IMR-90 (cell line): ENCODE results near the gene JPH4. TPM values are rescaled to one million over a fixed set of nuclear protein-coding genes. Genes with fewer than 3 reads are reported as not detected.

Experiments used
- ATAC-seq: fragments of 200-7000 bp; cut with Tn5 transposase; 2 replicates; pipeline ENCODE4 v1.9.1; 2020; ENCODE audit warnings: low read depth, mild to moderate bottlenecking, moderate library complexity
- BruUV-seq: library from RNA; stranded (reverse); fragments of 400-500 nt; replicated peaks from 2 replicates; lab custom pipeline; 2021; lab: Mats Ljungman, UMichigan
- CTCF ChIA-PET: fragments of 300-600 bp; formaldehyde crosslinking; extraction: SDS; loops from one replicate; lab custom pipeline; 2021; ENCODE audit warnings: antibody characterized with exemption; lab: Yijun Ruan, JAX
- POLR2A ChIA-PET: fragments of 300-600 bp; sonication (Branson Sonifier 250); formaldehyde crosslinking; loops from one replicate; lab custom pipeline; 2022; ENCODE audit warnings: antibody characterized with exemption; ENCODE audit not compliant: unreplicated experiment; lab: Charles Lee
- DNase-seq: peaks from one replicate; pipeline ENCODE4 v3.0.0; 2013
- H2AFZ ChIP-seq: replicated peaks from 2 replicates; pipeline ENCODE3; 2013; ENCODE audit warnings: low read length, mild to moderate bottlenecking; ENCODE audit not compliant: poor library complexity
- H2AK5ac ChIP-seq: 2 replicates; pipeline ENCODE4 v1.6.1; 2013; ENCODE audit warnings: low read depth, low read length, inconsistent platforms
- H2AK9ac ChIP-seq: replicated peaks from 2 replicates; pipeline ENCODE3; 2013; ENCODE audit warnings: mild to moderate bottlenecking, low read depth, low read length, moderate library complexity; ENCODE audit not compliant: poor library complexity
- H2BK120ac ChIP-seq: 2 replicates; pipeline ENCODE4 v1.6.1; 2013; ENCODE audit warnings: low read depth, low read length, inconsistent platforms
- H2BK15ac ChIP-seq: 3 replicates; pipeline ENCODE4 v1.6.1; 2013; ENCODE audit warnings: low read depth, low read length, inconsistent platforms
- H2BK20ac ChIP-seq: 2 replicates; pipeline ENCODE4 v1.6.1; 2013; ENCODE audit warnings: low read depth, mild to moderate bottlenecking, inconsistent platforms, low read length, moderate library complexity
- H2BK5ac ChIP-seq: 2 replicates; pipeline ENCODE4 v1.6.1; 2013; ENCODE audit warnings: mild to moderate bottlenecking, low read depth, low read length, inconsistent platforms; ENCODE audit not compliant: poor library complexity, severe bottlenecking
- H3K14ac ChIP-seq: replicated peaks from 2 replicates; pipeline ENCODE4 v1.6.1; 2013; ENCODE audit warnings: low read depth, low read length, inconsistent platforms
- H3K18ac ChIP-seq: 2 replicates; pipeline ENCODE4 v1.6.1; 2013; ENCODE audit warnings: low read depth, low read length, control low read depth
- H3K23ac ChIP-seq: 2 replicates; pipeline ENCODE4 v1.6.1; 2013; ENCODE audit warnings: low read depth, low read length, inconsistent platforms
- H3K27ac ChIP-seq: 2 replicates; pipeline ENCODE4 v1.5.1; 2013; ENCODE audit warnings: mild to moderate bottlenecking, control low read depth, low read length; ENCODE audit not compliant: insufficient read depth
- H3K27me3 ChIP-seq: 2 replicates; pipeline ENCODE4 v1.6.1; 2013; ENCODE audit warnings: low read length; ENCODE audit not compliant: control insufficient read depth, insufficient read depth
- H3K36me3 ChIP-seq: 2 replicates; pipeline ENCODE4 v1.6.1; 2013; ENCODE audit warnings: low read length, mixed read lengths; ENCODE audit not compliant: control insufficient read depth, insufficient read depth
- H3K4ac ChIP-seq: 2 replicates; pipeline ENCODE4 v1.6.1; 2013; ENCODE audit warnings: low read depth, low read length, inconsistent platforms
- H3K4me1 ChIP-seq: 2 replicates; pipeline ENCODE4 v1.6.1; 2013; ENCODE audit warnings: low read length, mixed read lengths; ENCODE audit not compliant: control insufficient read depth, insufficient read depth
- H3K4me2 ChIP-seq: 2 replicates; pipeline ENCODE4 v1.6.1; 2013; ENCODE audit warnings: low read depth, mild to moderate bottlenecking, control low read depth, low read length, moderate library complexity
- H3K4me3 ChIP-seq: 2 replicates; pipeline ENCODE4 v1.5.1; 2013; ENCODE audit warnings: low read depth, mild to moderate bottlenecking, control low read depth, low read length, moderate library complexity; ENCODE audit not compliant: insufficient read depth
- H3K56ac ChIP-seq: 2 replicates; pipeline ENCODE4 v1.6.1; 2013; ENCODE audit warnings: low read length, inconsistent platforms; ENCODE audit not compliant: insufficient read depth; ENCODE audit errors: extremely low read depth
- H3K79me1 ChIP-seq, 2 experiments: 2 replicates each; pipeline ENCODE4 v1.6.1; 2013; ENCODE audit warnings: low read length in 2 of 2, inconsistent platforms in 1 of 2, low read depth in 1 of 2
- H3K9ac ChIP-seq: 2 replicates; pipeline ENCODE4 v1.6.1; 2013; ENCODE audit warnings: low read depth, low read length, control low read depth
- H3K9me1 ChIP-seq: 2 replicates; pipeline ENCODE4 v1.6.1; 2013; ENCODE audit warnings: low read length, inconsistent platforms; ENCODE audit not compliant: insufficient read depth
- H3K9me3 ChIP-seq: 2 replicates; pipeline ENCODE4 v1.6.1; 2013; ENCODE audit warnings: low read length; ENCODE audit not compliant: control insufficient read depth, insufficient read depth
- H4K20me1 ChIP-seq: 2 replicates; pipeline ENCODE4 v1.6.1; 2013; ENCODE audit warnings: low read length, inconsistent platforms; ENCODE audit not compliant: insufficient read depth
- H4K5ac ChIP-seq: 2 replicates; pipeline ENCODE4 v1.6.1; 2013; ENCODE audit warnings: mild to moderate bottlenecking, low read depth, low read length, control low read depth
- H4K8ac ChIP-seq, 2 experiments: 2 replicates each; pipeline ENCODE4 v1.6.1; 2013; ENCODE audit warnings: low read depth in 2 of 2, low read length in 2 of 2, control low read depth in 1 of 2, inconsistent platforms in 1 of 2
- H4K91ac ChIP-seq: 2 replicates; pipeline ENCODE4 v1.6.1; 2013; ENCODE audit warnings: low read depth, low read length, inconsistent platforms; ENCODE audit not compliant: insufficient read depth
- CTCF ChIP-seq: conservative IDR thresholded peaks from 2 replicates; pipeline ENCODE4 v1.5.1; 2012; ENCODE audit warnings: mild to moderate bottlenecking, low read depth, low read length, improper control_type of control experiment
- RAD21 ChIP-seq: IDR thresholded peaks from 2 replicates; pipeline ENCODE4 v1.6.1; 2012; ENCODE audit warnings: low read length, improper control_type of control experiment
- WGBS, 2 experiments: methylation state at CpG; one replicate each; pipeline versions ENCODE4 v1.1.5 to v1.1.7; 2013; ENCODE audit warnings: missing lambda C conversion rate in 2 of 2; ENCODE audit not compliant: insufficient read length in 1 of 2; ENCODE audit errors: extremely low coverage in 2 of 2; 5-methylcytosine and 5-hydroxymethylcytosine counted together
- dilution Hi-C: fragments of 300-500 bp; cut with HindIII; formaldehyde crosslinking; loops from one replicate; pipeline ENCODE4 v1.14.3; 2018; ENCODE audit warnings: low sequenced_read_pairs; ENCODE audit not compliant: unreplicated experiment
- in situ Hi-C: fragments of 300-500 bp; cut with MboI; formaldehyde crosslinking; loops from 3 replicates; pipeline ENCODE4 v1.14.3; 2019; ENCODE audit warnings: low sequenced_read_pairs, inconsistent platforms, mixed read lengths
- intact Hi-C: fragments of 100-400 bp; cut with micrococcal nuclease; formaldehyde crosslinking; loops from 2 replicates; pipeline ENCODE4 v1.10.0; 2022
- polyA plus RNA-seq, 3 experiments: library from polyadenylated mRNA; depleted of rRNA; stranded (reverse); fragments of >200 nt; gene quantifications; 2 replicates each; pipeline ENCODE4 v1.2.3, GENCODE V29; 2012; ENCODE audit warnings: low replicate concordance in 1 of 3
- total RNA-seq: library from RNA; depleted of rRNA; stranded (reverse); fragments of >200 nt; gene quantifications from 2 replicates; pipeline ENCODE4 v1.2.3, GENCODE V29; 2012

The JPH4 gene
- total and polyA plus RNA-seq, 2 of the 4 experiments (the other 2 are of a cell fraction), result not detected

- H3K18ac ChIP-seq, result no peak overlapping the region
- WGBS, 2 experiments, result 20% methylated on average over 1 of the region's 1 CpG; no CpG with 5 or more reads in 1 of the 2 experiments
- H3K36me3 ChIP-seq, result no peaks in the 10 kb centered on the region
- H2AK9ac ChIP-seq, result no peak overlapping the region
- H3K4me2 ChIP-seq, result no peak overlapping the region
- H4K20me1 ChIP-seq, result no peaks in the 10 kb centered on the region
- no peak overlapping the region for H4K91ac ChIP-seq
- no peaks in the 10 kb centered on the region for H3K9me3 ChIP-seq
- ATAC-seq (no peak), DNase-seq (no peak)
- H3K4ac ChIP-seq, result no peak overlapping the region
- no peaks in the 10 kb centered on the region for H3K27me3 ChIP-seq
- no peak overlapping the region for H4K5ac ChIP-seq
- H2BK120ac ChIP-seq, result no peak overlapping the region
- no peak overlapping the region for H2BK20ac ChIP-seq
- TF ChIP-seq CTCF, result 0 out of 2 replicates have a peak, but pooled peaks have one; percentile 13
- no peak for TF ChIP-seq RAD21
- dilution Hi-C loops (no loop called here), in situ Hi-C loops (no loop called here), intact Hi-C loops (no loop called here)
- no TSS peak for BruUV-seq
- H3K4me3 ChIP-seq, result no peak overlapping the region
- no peak overlapping the region for H3K56ac ChIP-seq
- POLR2A ChIA-PET, result no interaction called here
- H2AFZ ChIP-seq, result no peak overlapping the region
- H2AK5ac ChIP-seq, result no peak overlapping the region
- H3K9me1 ChIP-seq, result no peaks in the 10 kb centered on the region
- no peak overlapping the region for H3K9ac ChIP-seq
- H4K8ac ChIP-seq, result no peak overlapping the region
- no peak overlapping the region for H2BK15ac ChIP-seq
- H2BK5ac ChIP-seq, result no peak overlapping the region
- H3K4me1 ChIP-seq, result no peaks in the 10 kb centered on the region
- no peak overlapping the region for H3K27ac ChIP-seq
- no peak overlapping the region for H3K23ac ChIP-seq
- CTCF ChIA-PET, result interaction anchor here (1.2 kb wide), 1 partner anchor 19 kb away, joined by 3 read pairs; no protein-coding TSS in a partner anchor
- no peak overlapping the region for H3K14ac ChIP-seq
- H3K79me1 ChIP-seq, result no peaks in the 10 kb centered on the region
Observed at GRCh38 chr14:23528555-23528954, 50.0 kb downstream of the JPH4 start.
